ENCODE results near the gene RBBP8.
"Not testable (repeated sequence)": the region's sequence is repeated elsewhere in the genome, so short reads cannot be mapped to it uniquely, and the experiment has no call there.

The RBBP8 gene

GRCh38 chr18:22933206-22933965 is at the start of gene RBBP8:
TSS of gene RBBP8 (plus strand) at chr18:22933328. CDS start at chr18:22936852, 3,524 bp downstream.
- DNase-seq: peak; percentile 87 to 93

GRCh38 chr18:22883827-22884226 is 49.3 kb upstream of the RBBP8 start:
- no peak for DNase-seq

- not testable (repeated sequence) for DNase-seq
These were observed 47.4 kb upstream of the RBBP8 start for GRCh38 chr18:22885694-22886093.

- DNase-seq: no peak
These were observed 33.7 kb upstream of the RBBP8 start for GRCh38 chr18:22899421-22899820.

- DNase-seq: no peak
These were observed 32.4 kb upstream of the RBBP8 start for GRCh38 chr18:22900558-22901238.

- DNase-seq: no peak
These were observed 31.0 kb upstream of the RBBP8 start for GRCh38 chr18:22902093-22902492.

- DNase-seq: not testable (repeated sequence)
These were observed 29.9 kb upstream of the RBBP8 start for GRCh38 chr18:22903248-22903647.

GRCh38 chr18:22912149-22912548 is 21.0 kb upstream of the RBBP8 start:
- no peak for DNase-seq

GRCh38 chr18:22912835-22913234 is 20.3 kb upstream of the RBBP8 start:
- no peak for DNase-seq

GRCh38 chr18:22913861-22914260 is 19.3 kb upstream of the RBBP8 start:
- DNase-seq: no peak

GRCh38 chr18:22914633-22915032 is 18.5 kb upstream of the RBBP8 start:
- DNase-seq: no peak

GRCh38 chr18:22915337-22915736 is 17.8 kb upstream of the RBBP8 start:
- DNase-seq: no peak

GRCh38 chr18:22921772-22922171 is 11.4 kb upstream of the RBBP8 start:
- DNase-seq: no peak

GRCh38 chr18:22924589-22924988 is 8.5 kb upstream of the RBBP8 start:
- DNase-seq: no peak

GRCh38 chr18:22926454-22926853 is 6.7 kb upstream of the RBBP8 start:
- no peak for DNase-seq

- no peak for DNase-seq
These were observed 4.8 kb upstream of the RBBP8 start for GRCh38 chr18:22928339-22928738.

- peak; percentile 54 to 60 for DNase-seq
These were observed 2.9 kb upstream of the RBBP8 start for GRCh38 chr18:22930089-22930713.

GRCh38 chr18:22932885-22933205 is 283 bp upstream of the RBBP8 start:
- DNase-seq: no peak

- peak in 1 of 2 experiments; percentile 67 for DNase-seq
These were observed 867 bp downstream of the RBBP8 start for GRCh38 chr18:22933966-22934423.

GRCh38 chr18:22934789-22935188 is 1.7 kb downstream of the RBBP8 start:
- DNase-seq: no peak

- no peak for DNase-seq
These were observed 2.3 kb downstream of the RBBP8 start for GRCh38 chr18:22935431-22935830.

GRCh38 chr18:22936515-22936914 is 3.4 kb downstream of the RBBP8 start:
- DNase-seq: no peak

GRCh38 chr18:22939649-22940048 is 6.5 kb downstream of the RBBP8 start:
- no peak for DNase-seq

GRCh38 chr18:22943847-22944246 is 10.7 kb downstream of the RBBP8 start:
- no peak for DNase-seq

Measured in NCI-H1930 (cell line).